Activated T-helper 1 cell treated with anti-CD3 and anti-CD28 coated beads, Interleukin-2, amount 50 U/mL, for 16 hours (primary cell): ENCODE data around the gene NUCB2.
"Not testable (repeated sequence)": the region's sequence is repeated elsewhere in the genome, so short reads cannot be mapped to it uniquely, and the experiment has no call there.

Experiments used
- DNase-seq, 2 donors: peaks; one replicate each; pipeline ENCODE4 v3.0.0-alpha.2; 2020; ENCODE audit warnings: low read depth in 1 of 2, low spot score in 1 of 2

NUCB2 gene

DNA sequence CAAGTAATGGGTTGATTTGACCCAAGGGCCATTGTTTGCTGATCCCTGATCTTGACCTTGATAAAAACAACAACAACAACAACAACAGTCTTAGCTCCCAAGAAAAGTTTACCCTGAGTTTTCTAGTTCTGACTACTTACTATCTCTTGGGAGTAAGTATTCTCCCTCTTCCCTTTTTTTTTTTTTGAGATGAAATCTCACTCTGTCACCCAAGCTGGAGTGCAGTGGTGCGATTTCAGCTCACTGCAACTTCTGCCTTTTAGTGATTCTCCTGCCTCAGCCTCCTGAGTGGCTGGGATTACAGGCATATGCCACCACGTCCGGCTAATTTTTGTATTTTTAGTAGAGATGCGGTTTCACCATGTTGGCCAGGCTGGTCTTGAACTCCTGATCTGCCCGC, 8.0 kb upstream of the NUCB2 start:
- not testable (repeated sequence) for DNase-seq

DNA sequence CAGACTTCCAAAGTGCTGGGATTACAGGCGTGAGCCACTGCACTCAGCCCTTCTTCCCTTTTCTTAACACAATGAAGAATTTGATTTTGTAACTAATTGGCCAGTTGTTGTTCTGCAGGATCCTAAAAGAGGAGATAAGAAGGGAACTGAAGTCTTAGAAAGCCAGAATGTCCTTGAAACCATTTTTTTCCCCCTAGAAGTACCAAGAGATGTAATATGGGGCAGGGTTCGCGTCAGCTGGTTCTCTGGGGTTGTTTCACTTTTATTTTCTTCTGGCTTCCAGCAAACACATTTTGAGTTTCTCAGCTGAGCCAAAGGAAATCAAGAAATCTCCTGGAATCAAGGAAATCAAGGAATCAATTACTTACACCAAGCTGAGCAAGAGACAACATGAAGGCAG, 7.6 kb upstream of the NUCB2 start:
- no peak for DNase-seq

- DNase-seq, result no peak
Observed at GRCh38 chr11:17272801-17273200, 3.7 kb upstream of the NUCB2 start.

DNA sequence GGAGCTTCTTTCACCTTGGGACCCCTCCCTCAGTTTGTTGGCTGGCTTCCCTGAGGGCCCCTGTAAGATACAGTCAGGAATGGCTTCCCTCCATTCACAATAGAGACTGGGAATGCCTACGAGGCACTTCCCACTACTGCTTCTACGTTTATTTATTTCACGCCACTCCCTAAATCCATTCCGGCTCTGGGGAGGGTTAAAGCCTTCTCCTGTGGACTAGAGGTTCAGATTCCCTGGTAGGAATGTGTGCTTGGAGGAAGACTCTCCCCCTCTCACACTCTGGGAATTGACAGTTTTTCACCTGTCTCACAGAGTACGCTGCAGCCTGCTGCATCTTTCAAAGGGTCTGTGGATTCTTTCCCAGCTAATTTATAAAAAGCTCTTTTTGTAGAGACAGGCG, 3.3 kb upstream of the NUCB2 start:
- no peak for DNase-seq

DNA sequence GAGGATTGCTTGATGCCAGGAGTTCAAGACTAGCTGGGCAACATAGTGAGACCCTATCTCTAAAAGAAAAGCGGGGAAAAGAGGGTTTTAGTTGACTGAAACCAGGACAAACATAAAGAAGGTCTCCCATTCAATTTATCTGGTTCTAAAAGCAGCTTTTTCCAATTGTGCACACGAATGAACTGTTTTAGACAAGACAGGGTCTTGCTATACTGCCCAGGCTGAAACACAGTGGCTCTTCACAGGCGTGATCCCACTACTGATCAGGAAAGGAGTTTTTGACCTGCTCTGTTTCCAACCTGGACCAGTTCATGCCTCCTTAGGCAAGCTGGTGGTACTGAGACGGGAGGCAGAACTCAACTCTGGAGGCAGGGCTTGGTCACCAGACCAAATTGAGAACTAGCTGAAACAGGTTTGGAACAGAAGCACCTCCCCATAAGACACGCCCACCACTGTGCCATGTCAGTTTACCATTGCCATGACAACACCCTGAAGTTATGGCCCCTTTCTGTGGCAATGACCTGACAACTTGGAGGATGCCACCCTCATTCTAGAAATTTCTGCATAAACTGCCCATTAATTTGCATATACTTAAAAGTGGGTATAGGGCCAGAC, 2.8 kb upstream of the NUCB2 start:
- DNase-seq, result no peak

DNA sequence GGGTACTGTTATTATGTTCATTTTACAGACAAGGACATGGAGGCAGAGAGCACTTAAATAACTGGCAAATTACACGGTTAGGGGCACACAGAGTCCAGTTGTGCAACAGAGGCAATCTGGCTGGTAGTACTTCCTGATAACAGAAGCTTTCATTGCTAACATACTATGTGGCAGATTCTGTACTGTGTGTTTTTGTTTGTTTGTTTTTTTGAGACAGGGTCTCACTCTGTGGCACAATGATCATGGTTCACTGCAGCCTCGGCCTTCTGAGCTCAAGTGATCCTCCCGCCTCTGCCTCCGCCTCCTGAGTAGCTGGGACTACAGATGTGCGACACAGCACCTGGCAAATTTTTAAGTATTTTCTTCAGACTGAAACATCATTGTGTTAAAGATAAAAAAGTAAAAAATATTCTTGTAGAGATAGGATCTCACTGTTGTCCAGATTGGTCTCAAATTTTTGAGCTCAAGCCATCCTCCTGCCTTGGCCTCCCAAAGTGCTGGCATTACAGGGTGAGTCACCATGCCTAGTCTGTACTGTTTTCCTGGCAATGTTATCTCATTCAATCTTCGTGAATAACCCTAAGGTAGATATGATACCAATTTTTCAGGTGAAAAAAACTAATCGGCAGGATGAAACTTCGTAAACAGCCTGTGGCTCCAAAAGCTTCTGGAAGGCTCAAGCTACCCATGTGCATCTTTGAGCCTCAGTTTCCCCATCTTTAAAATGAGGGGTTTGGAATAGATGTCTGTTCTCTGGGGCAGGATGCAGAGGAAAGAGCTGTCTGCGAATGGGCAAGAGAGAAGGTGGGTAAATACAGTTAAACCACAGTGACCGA, 921 bp upstream of the NUCB2 start:
- no peak for DNase-seq

- DNase-seq, result no peak
Observed at GRCh38 chr11:17277024-17277584, 565 bp downstream of the NUCB2 start.

- no peak for DNase-seq
Observed at GRCh38 chr11:17280494-17281127, 4.1 kb downstream of the NUCB2 start.

DNA sequence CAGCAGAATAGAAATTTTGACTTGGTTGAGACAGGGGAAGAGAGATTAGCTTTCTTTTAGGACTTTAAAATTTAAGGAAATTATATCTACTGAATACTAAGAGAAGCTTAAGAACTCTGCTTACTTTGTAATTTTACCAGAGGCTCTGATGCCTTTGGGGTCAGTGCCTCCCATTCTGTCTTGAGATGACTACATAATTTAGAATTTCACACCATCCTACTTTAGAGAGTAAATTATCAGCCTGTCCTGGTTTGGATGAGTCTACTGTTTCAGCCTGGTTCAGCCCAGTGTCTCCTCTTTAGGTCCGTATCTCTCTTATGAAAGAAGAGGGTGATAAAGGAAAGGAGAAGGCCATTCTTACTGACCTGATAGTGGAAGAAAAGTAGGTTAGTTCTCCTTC, 9.8 kb downstream of the NUCB2 start:
- no peak for DNase-seq

DNA sequence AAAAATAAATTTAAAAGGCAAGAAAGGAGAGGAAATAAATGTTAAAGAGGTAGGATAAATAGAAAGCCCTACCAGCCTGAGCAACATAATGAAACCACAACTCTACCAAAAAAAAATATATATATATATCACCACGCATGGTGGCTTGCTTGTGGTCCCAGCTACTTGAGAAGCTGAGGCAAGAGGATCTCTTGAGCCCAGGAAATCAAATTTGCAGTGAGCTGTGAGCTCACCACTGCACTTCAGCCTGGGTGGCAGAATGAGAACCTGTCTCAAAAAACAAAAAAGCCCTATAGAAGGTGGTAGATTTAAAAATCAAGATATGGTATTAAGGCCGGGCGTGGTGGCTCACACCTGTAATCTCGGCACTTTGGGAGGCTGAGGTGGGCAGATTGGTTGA, 10.5 kb downstream of the NUCB2 start:
- no peak for DNase-seq

GRCh38 chr11:17291710-17292109, 15.2 kb downstream of the NUCB2 start:
- no peak for DNase-seq

DNA sequence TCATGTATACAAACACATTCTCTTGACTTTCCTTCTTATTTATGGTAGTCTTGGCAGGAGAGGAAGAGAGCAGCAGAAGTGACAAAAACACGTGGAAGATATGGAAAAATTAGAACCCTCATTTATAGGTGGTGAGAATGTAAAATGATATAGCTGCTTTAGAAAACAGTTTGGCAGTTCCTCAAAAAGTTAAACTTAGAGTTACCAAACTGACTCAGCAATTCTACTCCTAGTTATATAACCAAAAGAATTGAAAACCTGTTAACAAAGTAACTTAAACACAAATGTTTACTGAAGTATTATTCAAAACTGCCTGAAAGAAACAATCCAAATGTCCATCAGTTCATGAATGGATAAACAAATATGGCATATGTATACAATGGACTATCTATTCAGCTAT, 16.8 kb downstream of the NUCB2 start:
- DNase-seq, result no peak

GRCh38 chr11:17294033-17294432, 17.5 kb downstream of the NUCB2 start:
- DNase-seq, result no peak

- no peak for DNase-seq
Observed at GRCh38 chr11:17296852-17297559, 20.5 kb downstream of the NUCB2 start.

DNA sequence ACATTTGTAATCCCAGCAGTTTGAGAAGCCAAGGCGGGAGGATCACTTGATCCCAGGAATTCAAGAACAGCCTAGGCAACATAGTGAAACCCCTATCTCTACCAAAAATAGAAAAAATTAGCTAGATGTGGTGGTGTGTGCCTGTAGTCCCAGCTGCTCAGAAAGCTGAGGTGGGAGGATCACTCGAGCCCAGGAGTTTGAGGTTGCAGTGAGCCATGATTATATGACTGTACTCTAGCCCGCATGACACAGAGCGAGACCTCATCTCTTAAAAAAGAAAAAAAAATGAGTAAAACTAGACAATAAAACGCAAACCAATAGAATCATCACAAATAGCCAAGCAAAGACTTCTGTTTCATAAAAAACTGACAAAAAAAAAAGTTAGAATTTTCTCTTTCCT, 21.8 kb downstream of the NUCB2 start:
- no peak for DNase-seq

DNA sequence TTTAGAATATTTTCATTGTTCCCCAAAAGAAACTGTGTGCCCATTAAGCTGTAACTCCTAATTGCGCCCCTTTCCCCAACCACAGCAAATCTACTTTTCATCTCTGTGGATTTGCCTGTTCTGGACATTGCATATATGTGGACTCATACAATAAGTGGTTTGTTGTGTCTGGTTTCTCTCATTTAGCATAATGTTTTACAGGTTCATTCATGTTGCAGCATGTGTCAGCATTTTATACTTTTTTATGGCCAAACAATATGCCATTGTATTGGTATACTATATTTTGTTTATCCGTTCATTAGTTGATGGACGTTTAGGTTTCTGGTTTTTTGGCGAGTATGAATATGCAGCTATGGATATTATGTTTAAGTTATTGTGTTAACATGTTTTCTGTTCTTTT, 23.8 kb downstream of the NUCB2 start:
- no peak for DNase-seq

GRCh38 chr11:17313349-17314231, 37.1 kb downstream of the NUCB2 start:
- no peak for DNase-seq

DNA sequence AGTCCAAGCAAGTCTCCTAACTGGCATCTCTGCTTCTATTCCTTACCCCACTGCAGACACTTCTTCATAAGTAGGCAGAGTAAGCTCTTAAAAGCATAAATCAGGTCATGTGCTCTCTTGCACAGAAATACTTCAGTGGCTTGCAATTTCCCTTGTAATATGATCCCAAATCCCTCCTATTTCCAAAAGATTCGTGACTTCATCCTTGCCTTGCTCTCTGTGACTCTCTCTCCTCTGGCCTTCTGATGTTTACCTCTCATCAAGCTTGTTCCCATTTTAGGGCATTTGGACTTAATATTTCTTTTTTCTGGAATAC, 37.7 kb downstream of the NUCB2 start:
- DNase-seq, result no peak

DNA sequence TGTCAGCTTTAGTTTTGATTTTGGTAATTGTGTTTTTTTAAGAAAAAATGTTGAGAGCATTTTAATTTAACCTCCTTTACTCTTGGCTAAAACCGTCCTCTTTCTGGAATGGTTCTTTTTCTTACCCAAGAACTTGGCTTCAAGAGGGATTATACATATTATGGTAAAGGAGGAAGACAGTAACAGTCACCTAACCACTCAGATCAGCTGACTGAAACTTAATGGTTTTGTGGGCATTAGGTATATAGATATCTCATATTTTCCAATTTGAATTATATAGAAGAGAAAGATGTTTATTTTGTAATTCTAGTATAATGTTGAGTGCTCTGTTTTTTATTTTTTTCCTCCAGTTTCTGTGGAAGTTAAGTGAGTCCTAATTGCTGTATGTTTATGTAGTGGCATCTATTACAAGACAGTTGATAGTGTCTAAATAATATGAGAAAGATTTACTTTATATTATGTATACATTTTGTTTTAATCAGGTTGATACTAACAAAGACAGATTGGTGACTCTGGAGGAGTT, 38.4 kb downstream of the NUCB2 start:
- no peak for DNase-seq

DNA sequence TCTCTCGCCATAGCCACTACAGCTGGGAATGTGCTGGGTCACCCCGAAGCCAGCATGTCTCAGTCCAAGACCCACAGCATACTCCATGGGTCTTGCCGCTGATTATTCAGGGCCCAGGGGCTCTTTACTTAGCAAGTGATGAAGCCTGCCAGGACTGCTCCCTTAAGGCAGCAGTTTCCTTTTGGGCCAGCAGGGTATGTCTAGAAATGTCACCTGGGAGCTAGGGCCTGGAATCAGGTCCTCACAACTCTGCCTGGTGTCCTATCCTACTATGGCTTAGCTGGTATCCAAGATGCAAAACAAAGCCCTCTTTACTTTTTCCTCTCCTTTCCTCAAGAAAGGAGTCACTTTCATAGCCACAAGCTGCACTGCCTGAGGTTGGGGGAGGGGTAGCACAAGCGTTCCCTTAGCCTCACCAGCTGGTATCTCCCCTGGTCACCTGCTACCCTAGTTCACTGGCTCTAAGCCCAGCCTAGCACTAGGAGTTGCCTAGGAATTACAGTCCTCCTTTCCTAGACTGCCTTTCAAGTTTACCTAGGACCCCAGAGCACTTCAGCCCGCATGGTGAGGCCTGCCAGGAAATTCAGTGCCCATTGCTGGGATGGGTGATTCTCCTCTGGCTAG, 52.4 kb downstream of the NUCB2 start:
- DNase-seq, result no peak
